Middle frontal gyrus (tissue), 1 donor: ENCODE data around the gene NEURL1.

Source experiments
- DNase-seq: peaks from one replicate; pipeline ENCODE4 v3.0.0-alpha.2; 2015; ENCODE audit warnings: low spot score; ENCODE audit errors: extremely low spot score

The NEURL1 gene

GRCh38 chr10:103582331-103583123, 89.0 kb downstream of the NEURL1 start:
- DNase-seq: no peak

GRCh38 chr10:103583871-103584215, 90.3 kb downstream of the NEURL1 start:
- no peak for DNase-seq

- no peak for DNase-seq
Measured at GRCh38 chr10:103584216-103585010, 90.9 kb downstream of the NEURL1 start.

GRCh38 chr10:103585011-103585405, 91.5 kb downstream of the NEURL1 start:
- DNase-seq: no peak

GRCh38 chr10:103587073-103587472, 93.6 kb downstream of the NEURL1 start:
- no peak for DNase-seq

GRCh38 chr10:103589074-103589630, 95.6 kb downstream of the NEURL1 start:
- DNase-seq: no peak

GRCh38 chr10:103590060-103590459, 96.6 kb downstream of the NEURL1 start:
- no peak for DNase-seq

- no peak for DNase-seq
Measured at GRCh38 chr10:103590744-103591291, 97.3 kb downstream of the NEURL1 start.

GRCh38 chr10:103592186-103593021, 98.9 kb downstream of the NEURL1 start:
- DNase-seq: no peak

- no peak for DNase-seq
Measured at GRCh38 chr10:103593022-103593570, 99.6 kb downstream of the NEURL1 start.

- no peak for DNase-seq
Measured at GRCh38 chr10:103595933-103596726, 102.6 kb downstream of the NEURL1 start.

- DNase-seq: no peak
Measured at GRCh38 chr10:103597003-103597402, 103.5 kb downstream of the NEURL1 start.

- peak; percentile 75 for DNase-seq
Measured at GRCh38 chr10:103598654-103599115, 105.2 kb downstream of the NEURL1 start.

- DNase-seq: no peak
Measured at GRCh38 chr10:103599211-103599610, 105.7 kb downstream of the NEURL1 start.

- DNase-seq: no peak
Measured at GRCh38 chr10:103599907-103600306, 106.4 kb downstream of the NEURL1 start.

- no peak for DNase-seq
Measured at GRCh38 chr10:103600325-103600724, 106.8 kb downstream of the NEURL1 start.

- no peak for DNase-seq
Measured at GRCh38 chr10:103600956-103601569, 107.6 kb downstream of the NEURL1 start.

GRCh38 chr10:103602028-103602851, 108.7 kb downstream of the NEURL1 start:
- no peak for DNase-seq

- DNase-seq: no peak
Measured at GRCh38 chr10:103602852-103603155, 109.3 kb downstream of the NEURL1 start.
